Ishikawa (cell line): ENCODE data around the gene BLM.

ENCODE experiments used
- CEBPB ChIP-seq: IDR thresholded peaks from 2 replicates; pipeline ENCODE4 v1.6.1; 2012
- CREB1 ChIP-seq: IDR thresholded peaks from 2 replicates; pipeline ENCODE4 v1.6.1; 2012; ENCODE audit warnings: low read depth
- EGR1 ChIP-seq: IDR thresholded peaks from 2 replicates; pipeline ENCODE4 v1.6.1; 2012
- EP300 ChIP-seq: IDR thresholded peaks from 2 replicates; pipeline ENCODE4 v1.6.1; 2012; ENCODE audit warnings: borderline replicate concordance
- FOXM1 ChIP-seq: IDR thresholded peaks from 2 replicates; pipeline ENCODE4 v1.6.1; 2012; ENCODE audit warnings: low read depth, borderline replicate concordance
- NFIC ChIP-seq: IDR thresholded peaks from 2 replicates; pipeline ENCODE4 v1.6.1; 2012
- RAD21 ChIP-seq: IDR thresholded peaks from 2 replicates; pipeline ENCODE4 v1.6.1; 2012; ENCODE audit warnings: low read depth
- TAF1 ChIP-seq: IDR thresholded peaks from 2 replicates; pipeline ENCODE4 v1.6.1; 2012; ENCODE audit warnings: low read depth, mild to moderate bottlenecking
- TCF12 ChIP-seq: IDR thresholded peaks from 2 replicates; pipeline ENCODE4 v1.6.1; 2012; ENCODE audit warnings: low read depth
- TEAD4 ChIP-seq: IDR thresholded peaks from 2 replicates; pipeline ENCODE4 v1.6.1; 2012
- YY1 ChIP-seq: IDR thresholded peaks from 2 replicates; pipeline ENCODE4 v1.6.1; 2012; ENCODE audit warnings: low read depth
- ZBTB7A ChIP-seq: IDR thresholded peaks from 2 replicates; pipeline ENCODE4 v1.6.1; 2012; ENCODE audit warnings: low read depth
- TF ChIP-seq, protein P1 (sequence below): IDR thresholded peaks from 2 replicates; pipeline ENCODE4 v1.6.1; 2012
- TF ChIP-seq, protein P2 (sequence below): IDR thresholded peaks from 2 replicates; pipeline ENCODE4 v1.6.1; 2012
- TF ChIP-seq, protein P3 (sequence below): IDR thresholded peaks from 2 replicates; pipeline ENCODE4 v1.6.1; 2012; ENCODE audit warnings: low read depth, mild to moderate bottlenecking

The BLM gene

DNA sequence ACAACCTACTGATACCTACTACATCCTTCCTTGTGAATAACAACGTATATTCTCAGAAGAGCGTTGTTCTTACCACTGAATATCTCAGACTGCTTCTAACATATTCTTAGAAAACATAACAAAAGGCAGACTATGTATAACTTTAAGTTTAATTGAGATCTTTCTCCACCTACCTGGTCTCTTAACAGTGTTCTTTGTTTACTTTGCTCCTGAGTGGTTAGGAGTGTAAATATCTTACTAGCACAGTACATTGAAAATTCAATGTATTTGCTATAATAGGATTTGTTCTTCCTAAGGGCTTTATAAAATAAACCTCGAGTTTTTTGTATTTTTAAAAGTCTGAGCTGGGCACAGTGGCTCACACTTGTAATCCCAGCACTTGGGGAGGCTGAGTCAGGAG, 7.9 kb upstream of the BLM start:
- TF ChIP-seq TAF1 (no peak), EP300 (no peak), RAD21 (no peak), NFIC (no peak), TEAD4 (no peak), EGR1 (no peak), YY1 (no peak), FOXM1 (no peak), CREB1 (no peak), TCF12 (no peak), CEBPB (no peak), ZBTB7A (no peak)
- TF ChIP-seq, protein P1, sequence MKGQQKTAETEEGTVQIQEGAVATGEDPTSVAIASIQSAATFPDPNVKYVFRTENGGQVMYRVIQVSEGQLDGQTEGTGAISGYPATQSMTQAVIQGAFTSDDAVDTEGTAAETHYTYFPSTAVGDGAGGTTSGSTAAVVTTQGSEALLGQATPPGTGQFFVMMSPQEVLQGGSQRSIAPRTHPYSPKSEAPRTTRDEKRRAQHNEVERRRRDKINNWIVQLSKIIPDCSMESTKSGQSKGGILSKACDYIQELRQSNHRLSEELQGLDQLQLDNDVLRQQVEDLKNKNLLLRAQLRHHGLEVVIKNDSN: no peak
- TF ChIP-seq, protein P2, sequence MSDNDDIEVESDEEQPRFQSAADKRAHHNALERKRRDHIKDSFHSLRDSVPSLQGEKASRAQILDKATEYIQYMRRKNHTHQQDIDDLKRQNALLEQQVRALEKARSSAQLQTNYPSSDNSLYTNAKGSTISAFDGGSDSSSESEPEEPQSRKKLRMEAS: no peak
- TF ChIP-seq, protein P3, sequence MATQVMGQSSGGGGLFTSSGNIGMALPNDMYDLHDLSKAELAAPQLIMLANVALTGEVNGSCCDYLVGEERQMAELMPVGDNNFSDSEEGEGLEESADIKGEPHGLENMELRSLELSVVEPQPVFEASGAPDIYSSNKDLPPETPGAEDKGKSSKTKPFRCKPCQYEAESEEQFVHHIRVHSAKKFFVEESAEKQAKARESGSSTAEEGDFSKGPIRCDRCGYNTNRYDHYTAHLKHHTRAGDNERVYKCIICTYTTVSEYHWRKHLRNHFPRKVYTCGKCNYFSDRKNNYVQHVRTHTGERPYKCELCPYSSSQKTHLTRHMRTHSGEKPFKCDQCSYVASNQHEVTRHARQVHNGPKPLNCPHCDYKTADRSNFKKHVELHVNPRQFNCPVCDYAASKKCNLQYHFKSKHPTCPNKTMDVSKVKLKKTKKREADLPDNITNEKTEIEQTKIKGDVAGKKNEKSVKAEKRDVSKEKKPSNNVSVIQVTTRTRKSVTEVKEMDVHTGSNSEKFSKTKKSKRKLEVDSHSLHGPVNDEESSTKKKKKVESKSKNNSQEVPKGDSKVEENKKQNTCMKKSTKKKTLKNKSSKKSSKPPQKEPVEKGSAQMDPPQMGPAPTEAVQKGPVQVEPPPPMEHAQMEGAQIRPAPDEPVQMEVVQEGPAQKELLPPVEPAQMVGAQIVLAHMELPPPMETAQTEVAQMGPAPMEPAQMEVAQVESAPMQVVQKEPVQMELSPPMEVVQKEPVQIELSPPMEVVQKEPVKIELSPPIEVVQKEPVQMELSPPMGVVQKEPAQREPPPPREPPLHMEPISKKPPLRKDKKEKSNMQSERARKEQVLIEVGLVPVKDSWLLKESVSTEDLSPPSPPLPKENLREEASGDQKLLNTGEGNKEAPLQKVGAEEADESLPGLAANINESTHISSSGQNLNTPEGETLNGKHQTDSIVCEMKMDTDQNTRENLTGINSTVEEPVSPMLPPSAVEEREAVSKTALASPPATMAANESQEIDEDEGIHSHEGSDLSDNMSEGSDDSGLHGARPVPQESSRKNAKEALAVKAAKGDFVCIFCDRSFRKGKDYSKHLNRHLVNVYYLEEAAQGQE: no peak

DNA sequence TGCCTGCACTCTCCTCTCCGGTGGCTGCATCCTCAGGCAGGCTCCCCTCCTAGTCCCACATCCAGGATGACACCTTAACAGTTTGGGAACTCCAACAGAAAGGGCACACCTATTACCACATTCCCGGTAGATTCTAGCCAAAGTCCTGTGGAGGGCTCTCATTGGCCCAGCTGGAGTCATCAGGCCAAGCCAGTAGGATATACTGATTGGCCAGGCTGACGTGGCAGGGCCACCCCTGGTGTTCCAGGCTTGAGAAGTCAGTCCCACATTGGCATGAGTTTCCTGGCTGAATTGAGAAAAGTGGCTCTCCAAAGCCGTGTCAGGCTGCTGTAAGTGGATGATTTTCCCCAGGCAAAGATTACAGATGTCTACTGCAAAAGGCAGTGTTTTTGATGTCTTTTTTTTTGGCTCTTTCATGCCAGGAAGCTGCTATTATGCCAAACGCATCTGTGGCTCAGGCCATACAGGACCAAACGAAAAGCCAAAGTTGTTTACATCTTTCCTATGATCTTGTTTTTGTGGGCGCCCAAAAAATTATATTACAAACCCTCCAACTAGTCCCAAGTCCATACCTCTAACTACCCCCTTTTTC, 6.6 kb upstream of the BLM start:
- TF ChIP-seq ZBTB7A (no peak), NFIC (no peak), TCF12 (no peak), FOXM1 (no peak), TEAD4 (no peak), YY1 (no peak), CEBPB (no peak), CREB1 (no peak), EGR1 (no peak), TAF1 (no peak), RAD21 (no peak), EP300 (no peak)
- TF ChIP-seq, protein P2: no peak
- TF ChIP-seq, protein P1: no peak
- TF ChIP-seq, protein P3: no peak

DNA sequence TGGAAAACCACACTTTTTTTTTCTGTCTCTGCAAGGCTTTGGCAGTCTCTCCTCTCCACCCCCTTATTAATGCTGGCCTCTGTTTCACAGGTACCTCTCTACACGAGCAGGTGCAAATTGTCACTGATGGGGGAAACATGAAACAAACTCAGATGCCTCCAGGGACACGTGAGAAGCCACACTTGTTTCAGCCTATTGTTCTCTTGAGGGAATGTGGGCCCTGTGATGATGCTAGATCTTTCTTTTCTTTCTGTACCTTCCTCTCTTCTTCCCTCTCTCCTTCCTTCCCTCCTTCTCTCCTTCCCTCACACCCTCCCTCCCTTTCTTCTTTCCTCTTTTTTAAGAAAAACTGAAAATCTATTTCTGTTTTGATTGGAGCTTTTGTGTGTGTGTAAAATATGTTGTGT, 5.7 kb upstream of the BLM start:
- TF ChIP-seq ZBTB7A (no peak), TAF1 (no peak), CEBPB (no peak), CREB1 (no peak), EP300 (no peak), TCF12 (no peak), NFIC (no peak), FOXM1 (no peak), YY1 (no peak), TEAD4 (no peak), EGR1 (no peak), RAD21 (no peak)
- TF ChIP-seq, protein P3: no peak
- TF ChIP-seq, protein P1: no peak
- TF ChIP-seq, protein P2: no peak
